ENCODE data around the gene IL1B.

IL1B gene

GRCh38 chr2:112830682-112831512 lies 5.7 kb downstream of the IL1B start:
- DNase-seq, result no peak

GRCh38 chr2:112829961-112830681 lies 6.5 kb downstream of the IL1B start:
- DNase-seq, result no peak

DNA sequence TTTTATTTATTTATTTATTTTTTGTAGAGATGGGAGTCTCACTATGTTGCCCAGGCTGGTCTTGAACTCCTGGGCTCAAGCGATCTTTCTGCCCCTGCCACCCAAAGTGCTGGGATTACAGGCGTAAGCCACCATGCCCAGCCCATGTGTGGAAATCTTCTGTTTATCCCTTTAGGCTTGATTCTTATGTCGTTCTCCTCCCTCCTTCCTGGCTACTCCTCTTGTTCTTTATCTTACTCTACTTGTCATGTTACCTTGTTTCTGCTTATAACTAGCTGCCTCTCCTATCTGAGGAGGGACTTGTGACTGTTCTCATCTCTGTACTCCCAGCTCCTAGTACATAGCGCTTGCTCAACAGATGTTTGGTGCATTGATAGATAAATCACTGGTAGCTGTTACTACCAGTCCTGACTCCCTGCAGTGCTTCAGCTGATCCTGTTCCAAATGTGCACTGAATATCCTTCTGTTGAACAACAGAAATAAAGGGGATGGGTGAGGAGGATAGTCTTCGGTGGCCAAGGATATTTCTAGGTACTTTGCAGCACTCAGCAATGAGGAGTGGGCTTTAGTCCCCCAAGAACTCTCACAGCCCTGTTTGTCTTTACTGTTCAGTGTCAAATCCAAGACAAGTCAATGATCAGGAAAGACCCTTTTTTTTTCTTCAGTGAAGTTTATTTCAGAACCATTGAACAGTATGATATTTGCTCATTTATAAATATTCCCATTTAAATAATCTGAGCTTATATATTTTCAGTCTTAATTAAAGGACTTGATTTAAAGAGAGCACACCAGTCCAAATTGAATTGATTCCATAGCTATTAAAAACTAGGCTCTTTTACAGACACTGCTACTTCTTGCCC lies 7.2 kb downstream of the IL1B start:
- no peak for DNase-seq

DNA sequence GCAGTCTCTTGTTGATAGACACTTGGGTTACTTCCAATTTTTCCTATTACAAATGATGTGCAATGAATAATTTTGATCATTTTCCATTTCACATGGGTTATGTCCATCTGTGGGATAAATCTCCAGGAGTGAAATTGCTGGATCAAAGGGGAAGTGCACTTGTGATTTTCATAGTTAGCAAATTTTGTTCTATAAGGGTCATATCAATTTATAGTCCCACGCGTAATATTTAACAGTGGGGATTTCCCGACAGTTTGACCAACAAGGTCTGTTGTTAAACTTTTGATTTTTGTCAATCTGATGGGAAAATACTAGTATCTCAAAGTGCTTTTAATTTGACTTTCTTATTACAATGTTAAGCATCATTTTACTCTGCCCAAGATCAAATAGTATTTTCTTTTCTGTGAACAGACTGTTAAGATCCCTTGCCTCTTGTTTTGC lies 8.3 kb downstream of the IL1B start:
- no peak for DNase-seq

- no peak for DNase-seq
Measured at GRCh38 chr2:112827604-112828185, 8.9 kb downstream of the IL1B start.

GRCh38 chr2:112827009-112827408 lies 9.6 kb downstream of the IL1B start:
- no peak for DNase-seq

- DNase-seq, result no peak
Measured at GRCh38 chr2:112825706-112826105, 10.9 kb downstream of the IL1B start.

DNA sequence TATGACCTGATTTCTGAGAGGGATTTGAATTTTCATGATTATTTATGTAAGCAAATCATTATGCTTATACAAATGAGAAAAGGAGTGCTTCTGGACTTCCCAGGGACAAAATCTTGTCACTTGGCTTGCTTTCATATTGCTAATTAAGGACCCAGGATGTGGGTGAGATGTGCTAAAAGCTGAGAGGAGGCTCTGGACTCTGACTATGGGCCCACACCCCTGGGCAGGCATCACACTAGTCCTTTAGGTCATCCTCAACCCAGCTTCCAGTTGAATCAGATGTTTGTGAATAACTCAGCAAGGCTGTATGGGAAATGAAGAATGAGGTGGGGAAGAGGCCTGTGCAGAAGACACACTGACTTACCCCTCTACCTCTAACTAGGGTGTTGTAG lies 11.9 kb downstream of the IL1B start:
- DNase-seq, result no peak

GRCh38 chr2:112821682-112822081 lies 14.9 kb downstream of the IL1B start:
- DNase-seq, result no peak

- no peak for DNase-seq
Measured at GRCh38 chr2:112821142-112821541, 15.4 kb downstream of the IL1B start.

DNA sequence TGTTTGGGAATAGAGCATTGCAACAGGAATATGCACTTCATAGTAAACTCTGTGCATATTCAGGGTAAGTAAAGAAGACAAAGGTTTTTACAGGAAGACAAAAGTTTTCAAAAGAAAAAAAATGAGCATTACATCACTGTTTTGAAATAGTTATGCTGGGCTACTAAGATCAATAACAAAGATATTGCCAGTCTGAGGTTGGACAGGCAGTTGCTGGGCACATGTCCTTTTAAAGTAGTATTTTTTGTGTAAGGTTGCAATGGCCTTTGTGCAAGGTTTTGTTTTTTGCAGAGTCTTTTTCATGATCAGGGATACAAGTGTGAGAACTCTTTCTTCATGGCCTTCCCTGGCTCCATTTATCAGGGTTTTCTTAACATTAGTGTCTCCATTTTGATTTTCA lies 16.2 kb downstream of the IL1B start:
- DNase-seq, result no peak

- DNase-seq, result no peak
Measured at GRCh38 chr2:112819081-112819480, 17.5 kb downstream of the IL1B start.

DNA sequence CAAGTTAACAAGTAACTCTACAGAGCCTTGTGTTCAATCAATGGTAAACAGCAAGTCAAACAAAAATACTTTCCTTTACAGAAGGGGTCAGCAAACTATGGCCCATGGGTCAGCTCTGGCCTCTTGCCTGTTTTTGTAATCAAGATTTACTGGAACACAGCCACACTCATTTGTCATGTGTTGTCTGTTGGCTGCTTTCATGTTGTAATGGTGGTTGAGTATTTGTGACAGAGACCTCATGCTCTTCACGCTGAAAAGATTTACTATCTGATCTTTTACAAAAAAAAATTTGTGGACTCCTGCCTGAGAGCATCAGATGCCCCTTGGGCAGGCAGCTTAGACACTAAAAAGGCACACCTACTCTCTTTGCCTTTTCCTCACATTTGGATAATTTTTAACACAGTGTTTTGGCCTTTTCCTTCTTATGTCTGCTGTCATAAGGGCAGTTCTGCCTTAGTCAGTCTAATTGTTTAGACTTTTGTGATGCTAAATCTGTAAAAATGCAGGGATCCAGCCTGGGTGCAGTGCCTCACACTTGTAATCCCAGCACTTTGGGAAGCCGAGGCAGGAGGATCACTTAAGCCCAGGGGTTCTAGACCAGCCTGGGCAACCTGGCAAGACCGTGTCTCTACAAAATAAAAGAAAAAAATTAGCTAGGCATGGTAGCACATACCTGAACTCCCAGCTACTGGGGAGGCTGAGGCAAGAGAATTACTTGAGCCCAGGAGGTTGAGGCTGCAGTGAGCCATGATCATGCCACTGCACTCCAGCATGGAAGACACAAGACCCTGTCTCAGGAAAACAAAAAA lies 18.3 kb downstream of the IL1B start:
- no peak for DNase-seq

DNA sequence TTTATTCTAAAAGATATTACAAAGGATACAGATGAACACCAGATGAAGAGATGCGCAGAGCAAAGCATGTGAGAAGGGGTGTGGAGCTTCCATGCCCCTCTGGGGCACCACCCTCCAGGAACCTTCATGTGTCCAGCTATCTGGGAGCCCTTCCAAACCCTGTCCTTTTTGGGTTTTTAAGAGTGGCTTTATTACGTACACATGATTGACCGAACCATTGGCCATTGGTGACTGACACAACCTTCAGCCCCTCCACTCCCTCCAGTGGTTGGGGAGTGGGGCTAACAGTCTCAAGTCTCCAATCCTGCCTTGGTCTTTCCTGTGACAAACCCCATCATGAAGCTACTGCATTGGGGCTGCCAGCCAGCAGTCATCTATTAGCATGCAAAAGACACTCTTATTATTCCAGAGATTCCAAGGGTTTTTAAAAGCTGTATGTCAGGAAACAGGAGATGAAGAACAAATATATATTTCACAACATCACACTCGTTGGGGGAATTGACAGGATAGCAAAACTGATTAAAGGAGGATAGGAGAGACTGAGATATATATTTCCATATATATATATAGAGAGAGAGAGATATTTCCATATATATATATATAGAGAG lies 19.4 kb downstream of the IL1B start:
- no peak for DNase-seq

DNA sequence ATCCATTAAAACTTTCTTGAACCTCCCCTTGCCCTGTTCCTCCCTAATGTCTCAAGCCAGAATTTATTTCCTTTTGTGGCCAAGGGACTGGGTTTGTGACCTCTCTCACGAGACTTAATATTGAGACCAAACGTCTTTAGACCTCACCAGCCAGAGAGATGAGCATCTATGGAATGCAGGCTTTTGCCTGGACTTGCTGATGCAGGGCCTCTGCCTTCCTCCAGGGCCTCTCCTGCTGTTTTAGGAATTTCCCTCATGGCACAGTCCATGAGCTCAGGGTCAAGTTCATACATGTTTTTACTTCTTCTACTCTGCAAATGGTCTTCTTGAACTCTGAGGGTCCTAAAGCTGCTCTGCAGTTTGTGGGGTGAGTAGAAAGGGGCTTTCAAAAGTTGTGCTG lies 22.3 kb downstream of the IL1B start:
- no peak for DNase-seq

GRCh38 chr2:112813280-112813966 lies 23.2 kb downstream of the IL1B start:
- no peak for DNase-seq

DNA sequence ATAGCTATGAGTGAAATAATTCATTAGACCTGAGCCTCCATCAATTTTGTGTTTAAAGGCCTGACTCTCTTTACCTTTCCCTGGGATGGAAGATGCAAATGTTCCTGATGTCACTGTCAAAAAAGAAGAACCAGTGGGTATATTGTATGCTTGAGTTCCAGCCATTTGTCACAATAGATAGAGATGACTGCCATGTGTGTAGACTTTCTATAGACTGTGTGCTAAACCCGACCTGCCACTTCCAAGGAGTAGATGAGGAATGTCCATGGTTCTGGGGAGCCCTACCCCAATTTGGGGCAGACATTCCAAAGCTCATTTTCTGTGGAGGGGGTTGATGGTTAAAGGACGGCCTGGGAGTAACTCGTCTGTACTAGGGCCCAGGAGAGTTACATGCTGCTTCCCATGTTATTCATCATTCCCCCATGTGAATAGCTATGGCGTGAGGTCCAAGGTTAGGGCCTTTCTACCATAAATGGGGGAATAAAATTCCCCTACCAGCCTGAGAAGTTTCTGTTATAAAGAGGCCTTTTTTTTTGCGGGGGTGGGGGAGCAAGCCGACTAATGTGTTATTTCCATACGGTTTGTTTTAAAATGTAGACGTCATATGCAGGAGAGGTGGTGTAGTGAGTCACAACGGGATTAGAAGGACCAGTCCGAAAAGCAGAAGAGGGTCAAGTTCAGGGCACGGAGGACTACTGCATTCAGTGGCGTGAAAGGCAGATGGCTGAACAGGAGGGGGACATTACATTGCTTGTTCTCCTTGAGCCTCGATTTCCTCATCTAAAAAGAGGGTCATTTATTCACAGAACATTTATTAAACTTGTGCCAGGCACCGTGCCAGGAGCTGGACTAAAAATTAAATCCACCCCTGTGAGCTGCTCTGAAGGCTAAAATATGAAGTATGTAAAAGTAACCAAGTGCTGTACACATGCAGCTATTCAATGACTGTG lies 24.0 kb downstream of the IL1B start:
- DNase-seq, result no peak

DNA sequence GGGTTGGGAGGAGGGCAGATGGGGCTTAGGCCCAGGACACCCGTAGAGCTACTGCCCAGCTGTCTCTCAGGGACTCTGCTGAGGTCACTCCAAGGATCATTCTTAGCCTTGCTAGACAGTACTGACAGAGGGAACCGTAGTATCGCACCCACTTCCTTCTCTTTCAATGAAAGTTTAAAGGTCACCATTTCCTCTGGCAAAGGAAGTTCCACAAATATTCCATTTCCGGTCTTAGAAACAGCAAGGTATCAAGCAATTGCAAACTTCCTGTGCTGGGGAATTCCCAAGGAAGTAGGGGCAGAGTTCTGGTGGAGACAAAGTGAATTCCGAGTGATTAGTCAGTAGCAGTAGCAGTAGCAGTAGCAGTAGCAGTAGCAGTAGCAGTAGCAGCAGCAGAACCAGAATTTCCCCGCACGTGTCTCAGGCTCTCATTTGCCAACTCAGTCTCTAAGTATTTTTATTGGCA lies 24.7 kb downstream of the IL1B start:
- no peak for DNase-seq

All from hypothalamus (tissue), 51 donors.